ENCODE measurements around the gene GAL3ST2. TPM values are rescaled to one million over a fixed set of nuclear protein-coding genes. Genes with fewer than 3 reads are reported as not detected.

Gene GAL3ST2
- total and polyA plus RNA-seq, 2 of the 8 experiments (the other 6 are each of a cell fraction or from before 2014, with no cell fraction given), result not detected

DNA sequence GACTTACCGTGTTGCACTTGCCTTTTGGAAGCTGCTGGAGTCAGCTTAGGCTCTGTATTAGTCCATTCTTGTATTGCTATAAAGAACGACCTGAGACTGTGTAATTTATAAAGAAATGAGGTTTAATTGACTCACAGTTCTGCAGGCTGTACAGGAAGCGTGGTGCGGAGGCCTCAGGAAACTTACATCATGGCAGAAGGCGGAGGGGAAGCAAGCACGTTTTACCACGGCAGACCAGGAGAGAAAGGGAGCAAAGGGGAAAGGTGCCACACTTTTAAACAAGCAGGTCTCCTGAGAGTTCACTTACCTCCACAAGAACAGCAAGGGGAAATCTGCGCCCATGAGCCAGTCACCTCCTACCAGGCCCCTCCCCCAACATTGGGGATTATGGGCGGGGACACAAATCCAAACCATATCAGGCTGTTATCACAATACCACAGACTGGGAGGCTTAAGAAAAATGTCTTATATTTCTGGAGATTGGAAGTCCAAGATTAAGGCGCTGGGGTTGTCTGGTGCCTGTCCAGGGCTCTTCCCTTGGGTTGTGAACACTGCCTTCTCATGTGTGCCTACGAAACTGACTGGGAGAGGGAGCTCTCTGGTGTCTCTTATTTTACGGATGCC is 45.8 kb upstream of the GAL3ST2 start:
- H4K20me1 ChIP-seq (replicated peaks in 1 of 2; ENCODE audit: control insufficient read depth in 1 of 2, insufficient read depth in 2 of 2, low read length in 2 of 2), result peaks cover 0 to 5% of the 10 kb centered on the region in 2 experiments
- peaks cover 0 to 6% (median 0%) of the 10 kb centered on the region in 4 experiments; a peak in 2 of 7 replicates for H3K4me1 ChIP-seq (replicated peaks in 1 of 4; ENCODE audit: control insufficient read depth in 3 of 4, insufficient read depth in 4 of 4, low read length in 3 of 4)
- no peak overlapping the region for H2BK120ac ChIP-seq (replicated peaks; ENCODE audit: low read depth, low read length)
- no peaks in the 10 kb centered on the region for H3K79me2 ChIP-seq (ENCODE audit: control insufficient read depth in 1 of 2, insufficient read depth in 2 of 2, low read length in 2 of 2)
- H2BK5ac ChIP-seq (ENCODE audit: low read depth, low read length), result no peak overlapping the region
- no peaks in the 10 kb centered on the region for H3K9me3 ChIP-seq (ENCODE audit: insufficient read depth in 2 of 2, low read depth in 1 of 2, low read length in 1 of 2)
- WGBS, 2 experiments (ENCODE audit: extremely low coverage in 1 of 2, insufficient coverage in 1 of 2, insufficient read length in 1 of 2, insufficient replicate concordance in 2 of 2, low coverage in 1 of 2, low lambda C conversion rate in 2 of 2, missing lambda C conversion rate in 1 of 2), result 86% methylated on average over 12 of the region's 12 CpGs; no CpG with 5 or more reads in 1 of the 2 experiments
- no peak overlapping the region for H2AFZ ChIP-seq (ENCODE audit: low read length)
- H2BK15ac ChIP-seq (ENCODE audit: low read length), result no peak overlapping the region
- H2AK5ac ChIP-seq (ENCODE audit: low read depth, low read length), result no peak overlapping the region
- H4K8ac ChIP-seq (ENCODE audit: extremely low read depth, insufficient read depth, low read length), result no peak overlapping the region
- H4K91ac ChIP-seq (replicated peaks; ENCODE audit: insufficient read length, low read length), result no peak overlapping the region
- no peak overlapping the region for H3K4ac ChIP-seq (replicated peaks; ENCODE audit: insufficient read length, low read depth, low read length)
- peaks cover 12% of the 10 kb centered on the region; the same call in 1 of the 2 replicates for H3K23me2 ChIP-seq (ENCODE audit: low read depth, low read length)
- no peak overlapping the region for H3K18ac ChIP-seq (ENCODE audit: extremely low read depth, low read length)
- peaks cover 0 to 4% (median 3%) of the 10 kb centered on the region in 4 experiments; a peak in 4 of 7 replicates for H3K27me3 ChIP-seq (replicated peaks in 1 of 4; ENCODE audit: control insufficient read depth in 3 of 4, extremely low read depth in 1 of 4, insufficient read depth in 3 of 4, low read length in 3 of 4)
- no peak overlapping the region for H3K14ac ChIP-seq (ENCODE audit: insufficient read length)
- no peak overlapping the region for H3K4me2 ChIP-seq (ENCODE audit: insufficient read depth in 1 of 2, low read depth in 2 of 2, low read length in 2 of 2)
- no peak overlapping the region for H3K27ac ChIP-seq (ENCODE audit: low read depth, low read length)
- H2BK12ac ChIP-seq (ENCODE audit: low read depth, low read length), result no peak overlapping the region
- no peak overlapping the region for H4K5ac ChIP-seq (ENCODE audit: insufficient read length, low read depth, low read length)
- ChIA-PET CTCF (ENCODE audit: partially characterized antibody) (interaction anchor here (0.8 to 4.0 kb wide), 9 partner anchors 9 to 137 kb away, joined by 3 to 23 read pairs (median 4); partner anchors contain the start of gene ING5), POLR2A (ENCODE audit: partially characterized antibody) (interaction anchor here (0.6 to 10.7 kb wide), 3 partner anchors 9 to 28 kb away, joined by 3 to 64 read pairs (median 8); partner anchors contain the start of gene ING5)
- H3K56ac ChIP-seq (replicated peaks; ENCODE audit: insufficient read length, low read depth, low read length), result no peak overlapping the region
- DNase-seq (ENCODE audit: low read depth in 1 of 2, low spot score in 2 of 2) (no peak), FAIRE-seq (no peak)
- H2BK20ac ChIP-seq (ENCODE audit: low read length), result no peak overlapping the region
- no peak overlapping the region for H3K4me3 ChIP-seq (ENCODE audit: extremely low read depth in 1 of 4, insufficient read depth in 2 of 4, low read depth in 3 of 4, low read length in 4 of 4)
- H3K23ac ChIP-seq (ENCODE audit: insufficient read length), result no peak overlapping the region
- H3K79me1 ChIP-seq (ENCODE audit: low read depth, low read length), result 0 out of 2 replicates have a peak, but pooled peaks cover 2% of the 10 kb centered on the region
- H3K36me3 ChIP-seq (ENCODE audit: control insufficient read depth in 2 of 4, insufficient read depth in 4 of 4, low read length in 3 of 4), result peaks cover 0 to 4% (median 2%) of the 10 kb centered on the region in 4 experiments; a peak in 1 of 8 replicates
- no peak overlapping the region for H3K9ac ChIP-seq (replicated peaks in 1 of 4; ENCODE audit: extremely low read depth in 1 of 4, low read depth in 3 of 4, low read length in 3 of 4)
- TF ChIP-seq CBX5 (IDR thresholded peaks at IDR 0.05; ENCODE audit: low read depth, low read length) (no peak), GABPA (IDR thresholded peaks at IDR 0.05; ENCODE audit: borderline replicate concordance, insufficient read depth, low read length) (no peak), NRF1 (IDR thresholded peaks at IDR 0.05; ENCODE audit: low read depth, low read length) (no peak), SIX5 (IDR thresholded peaks at IDR 0.05; ENCODE audit: low read depth, low read length) (no peak), TCF12 (IDR thresholded peaks at IDR 0.05; ENCODE audit: low read depth, low read length) (no peak), SP4 (IDR thresholded peaks at IDR 0.05; ENCODE audit: low read length) (no peak), MAFK (IDR thresholded peaks at IDR 0.05; ENCODE audit: low read depth, low read length) (no peak), FOSL1 (IDR thresholded peaks at IDR 0.05; ENCODE audit: insufficient read depth, low read depth, low read length) (no peak), POU5F1 (IDR thresholded peaks at IDR 0.05; ENCODE audit: low read depth, low read length) (no peak), RAD21 (IDR thresholded peaks at IDR 0.05 in 1 of 2, conservative IDR thresholded peaks at IDR 0.05 in 1 of 2; ENCODE audit: low read depth in 2 of 2, low read length in 2 of 2) (no peak)
- TF ChIP-seq, protein P1, sequence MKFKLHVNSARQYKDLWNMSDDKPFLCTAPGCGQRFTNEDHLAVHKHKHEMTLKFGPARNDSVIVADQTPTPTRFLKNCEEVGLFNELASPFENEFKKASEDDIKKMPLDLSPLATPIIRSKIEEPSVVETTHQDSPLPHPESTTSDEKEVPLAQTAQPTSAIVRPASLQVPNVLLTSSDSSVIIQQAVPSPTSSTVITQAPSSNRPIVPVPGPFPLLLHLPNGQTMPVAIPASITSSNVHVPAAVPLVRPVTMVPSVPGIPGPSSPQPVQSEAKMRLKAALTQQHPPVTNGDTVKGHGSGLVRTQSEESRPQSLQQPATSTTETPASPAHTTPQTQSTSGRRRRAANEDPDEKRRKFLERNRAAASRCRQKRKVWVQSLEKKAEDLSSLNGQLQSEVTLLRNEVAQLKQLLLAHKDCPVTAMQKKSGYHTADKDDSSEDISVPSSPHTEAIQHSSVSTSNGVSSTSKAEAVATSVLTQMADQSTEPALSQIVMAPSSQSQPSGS (IDR thresholded peaks at IDR 0.05; ENCODE audit: low read length), result no peak

All from H1 (cell line).